HFFc6 (cell line): ENCODE data around the gene TBC1D1. TPM values are rescaled to one million over a fixed set of nuclear protein-coding genes. Genes with fewer than 3 reads are reported as not detected.
"Not testable (repeated sequence)": the region's sequence is repeated elsewhere in the genome, so short reads cannot be mapped to it uniquely, and the experiment has no call there.

ENCODE experiments used
- DNase-seq: peaks from one replicate; pipeline ENCODE4 v3.0.0-alpha.2; 2018
- H3K27ac Mint-ChIP-seq: 2 replicates; pipeline ENCODE4 v1.8.0; 2020; ENCODE audit warnings: mild to moderate bottlenecking, mixed read lengths
- H3K27me3 Mint-ChIP-seq: 2 replicates; pipeline ENCODE4 v1.8.0; 2021; ENCODE audit warnings: mild to moderate bottlenecking, moderate library complexity, mixed read lengths; ENCODE audit not compliant: insufficient read depth
- H3K36me3 Mint-ChIP-seq: 2 replicates; pipeline ENCODE4 v1.8.0; 2021; ENCODE audit warnings: low read depth, mixed read lengths
- H3K4me1 Mint-ChIP-seq: 2 replicates; pipeline ENCODE4 v1.8.0; 2020; ENCODE audit warnings: low read depth, mixed read lengths
- H3K4me3 Mint-ChIP-seq: 2 replicates; pipeline ENCODE4 v1.8.0; 2020; ENCODE audit warnings: mild to moderate bottlenecking, moderate library complexity, mixed read lengths
- H3K9me3 Mint-ChIP-seq: 2 replicates; pipeline ENCODE4 v1.8.0; 2020; ENCODE audit warnings: mild to moderate bottlenecking, mixed read lengths
- total RNA-seq, 6 experiments: library from RNA; stranded (reverse); fragmentation: NEBNext Ultra II Directional; extraction: Animal tissue kit (Norgen Biotek cat#: 25700); gene quantifications; 2 replicates in 1 of 6; 3 replicates in 5 of 6; pipeline ENCODE4 v1.2.3, GENCODE V29; 2021
- TF ChIP-seq, protein P1 (sequence below): fragments of 200-600 bp; sonication (generic); IDR thresholded peaks from 2 replicates; pipeline ENCODE4 v1.5.0; 2021; ENCODE audit warnings: antibody characterized with exemption, mild to moderate bottlenecking

The TBC1D1 gene
- total RNA-seq, 6 experiments from 2014 or later, result 78.5 to 126 (median 112) TPM

GRCh38 chr4:37968747-37969146, 77.9 kb downstream of the TBC1D1 start:
- TF ChIP-seq, protein P1, sequence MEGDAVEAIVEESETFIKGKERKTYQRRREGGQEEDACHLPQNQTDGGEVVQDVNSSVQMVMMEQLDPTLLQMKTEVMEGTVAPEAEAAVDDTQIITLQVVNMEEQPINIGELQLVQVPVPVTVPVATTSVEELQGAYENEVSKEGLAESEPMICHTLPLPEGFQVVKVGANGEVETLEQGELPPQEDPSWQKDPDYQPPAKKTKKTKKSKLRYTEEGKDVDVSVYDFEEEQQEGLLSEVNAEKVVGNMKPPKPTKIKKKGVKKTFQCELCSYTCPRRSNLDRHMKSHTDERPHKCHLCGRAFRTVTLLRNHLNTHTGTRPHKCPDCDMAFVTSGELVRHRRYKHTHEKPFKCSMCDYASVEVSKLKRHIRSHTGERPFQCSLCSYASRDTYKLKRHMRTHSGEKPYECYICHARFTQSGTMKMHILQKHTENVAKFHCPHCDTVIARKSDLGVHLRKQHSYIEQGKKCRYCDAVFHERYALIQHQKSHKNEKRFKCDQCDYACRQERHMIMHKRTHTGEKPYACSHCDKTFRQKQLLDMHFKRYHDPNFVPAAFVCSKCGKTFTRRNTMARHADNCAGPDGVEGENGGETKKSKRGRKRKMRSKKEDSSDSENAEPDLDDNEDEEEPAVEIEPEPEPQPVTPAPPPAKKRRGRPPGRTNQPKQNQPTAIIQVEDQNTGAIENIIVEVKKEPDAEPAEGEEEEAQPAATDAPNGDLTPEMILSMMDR, result no peak
- H3K4me1 Mint-ChIP-seq, result peaks cover 35% of the 10 kb centered on the region
- DNase-seq, result no peak
- H3K4me3 Mint-ChIP-seq, result no peak overlapping the region
- peaks cover 13% of the 10 kb centered on the region for H3K9me3 Mint-ChIP-seq
- peaks cover 4% of the 10 kb centered on the region; the same call in 1 of the 2 replicates for H3K36me3 Mint-ChIP-seq
- H3K27ac Mint-ChIP-seq, result no peak overlapping the region
- H3K27me3 Mint-ChIP-seq, result peaks cover 2% of the 10 kb centered on the region

- no peak overlapping the region for H3K4me3 Mint-ChIP-seq
Measured at GRCh38 chr4:37970702-37971101, 79.8 kb downstream of the TBC1D1 start.

GRCh38 chr4:37971202-37971601, 80.3 kb downstream of the TBC1D1 start:
- H3K4me3 Mint-ChIP-seq, result no peak overlapping the region
- H3K4me1 Mint-ChIP-seq, result peaks cover 35% of the 10 kb centered on the region
- H3K9me3 Mint-ChIP-seq, result peaks cover 13% of the 10 kb centered on the region
- TF ChIP-seq, protein P1, result no peak
- peaks cover 2% of the 10 kb centered on the region for H3K27me3 Mint-ChIP-seq
- peaks cover 4% of the 10 kb centered on the region; the same call in 1 of the 2 replicates for H3K36me3 Mint-ChIP-seq
- no peak overlapping the region for H3K27ac Mint-ChIP-seq
- DNase-seq, result no peak

More at GRCh38 chr4:37970702-37971101, 79.8 kb downstream of the TBC1D1 start:
- Mint-ChIP-seq H3K27ac (no peak overlapping the region), H3K27me3 (peaks cover 2% of the 10 kb centered on the region), H3K4me1 (peaks cover 35% of the 10 kb centered on the region), H3K9me3 (peaks cover 13% of the 10 kb centered on the region), H3K36me3 (peaks cover 4% of the 10 kb centered on the region; the same call in 1 of the 2 replicates)
- DNase-seq, result peak; percentile 37
- TF ChIP-seq, protein P1, result peak; percentile 76

DNA sequence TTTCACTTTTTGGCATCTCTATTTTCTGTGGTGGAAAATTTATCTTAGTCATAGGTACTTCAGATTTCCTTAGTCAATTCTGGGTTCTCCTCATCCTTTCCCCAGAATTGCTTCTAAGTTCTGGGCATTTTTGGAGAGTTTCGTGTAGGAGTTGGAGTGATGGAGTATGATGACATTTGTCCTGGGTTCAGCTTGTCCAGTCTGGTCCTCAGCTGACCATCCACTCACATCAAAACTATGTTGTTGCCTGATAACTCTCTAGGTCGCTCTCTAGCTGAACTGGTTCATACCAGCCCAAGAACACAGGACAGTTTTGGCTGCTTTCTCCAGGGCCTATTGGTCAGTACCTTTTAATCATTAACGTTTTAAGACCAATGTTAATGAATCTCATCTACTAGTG, 82.6 kb downstream of the TBC1D1 start:
- Mint-ChIP-seq H3K36me3 (peaks cover 4% of the 10 kb centered on the region; the same call in 1 of the 2 replicates), H3K27me3 (no peaks in the 10 kb centered on the region), H3K4me1 (peaks cover 29% of the 10 kb centered on the region), H3K4me3 (no peak overlapping the region), H3K27ac (0 out of 2 replicates have a peak overlapping the region, but pooled peaks have one; percentile 6), H3K9me3 (peaks cover 13% of the 10 kb centered on the region)
- DNase-seq, result no peak
- TF ChIP-seq, protein P1, result no peak

DNA sequence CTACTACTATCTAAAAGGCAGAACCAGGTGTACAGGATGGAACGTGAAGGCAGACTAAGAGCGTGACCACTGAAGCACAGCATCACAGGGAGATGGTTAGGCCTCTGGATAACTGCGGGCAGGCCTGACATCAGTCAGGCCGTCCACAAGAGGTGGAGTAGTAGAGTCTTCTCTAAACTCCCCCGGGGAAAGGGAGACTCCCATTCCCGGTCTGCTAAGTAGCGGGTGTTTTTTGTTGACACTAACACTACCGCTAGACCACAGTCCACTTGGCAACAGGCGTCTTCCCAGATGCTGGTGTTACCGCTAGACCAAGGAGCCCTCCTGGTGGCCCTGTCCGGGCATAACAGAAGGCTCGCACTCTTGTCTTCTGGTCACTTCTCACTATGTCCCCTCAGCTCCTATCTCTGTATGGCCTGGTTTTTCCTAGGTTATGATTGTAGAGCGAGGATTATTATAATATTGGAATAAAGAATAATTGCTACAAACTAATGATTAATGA, 84.5 kb downstream of the TBC1D1 start:
- H3K36me3 Mint-ChIP-seq, DNase-seq, H3K4me3 Mint-ChIP-seq, H3K9me3 Mint-ChIP-seq, H3K27ac Mint-ChIP-seq, H3K27me3 Mint-ChIP-seq: not testable (repeated sequence)
- peaks cover 41% of the 10 kb centered on the region for H3K4me1 Mint-ChIP-seq

DNA sequence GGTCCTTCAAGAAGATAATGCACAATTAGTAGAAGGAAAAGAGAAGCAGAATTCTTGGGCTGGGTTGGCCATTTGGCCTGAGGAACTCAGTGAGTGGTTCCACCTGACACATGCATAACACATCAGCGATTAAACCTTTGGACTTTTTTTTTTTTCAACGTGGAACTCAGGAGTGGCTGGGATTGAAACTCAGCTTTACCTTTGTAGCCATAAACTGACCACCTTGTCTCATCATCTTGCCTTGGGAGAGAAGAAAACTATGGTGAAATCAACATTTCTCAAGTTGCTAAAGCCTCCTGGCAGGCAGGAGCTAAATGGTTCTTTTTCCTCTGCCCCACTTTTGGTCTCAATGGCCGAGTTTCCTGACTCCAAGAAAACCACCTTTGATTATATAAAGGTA, 85.6 kb downstream of the TBC1D1 start:
- peak overlapping the region; percentile 73 for H3K4me3 Mint-ChIP-seq
- TF ChIP-seq, protein P1, result no peak
- no peaks in the 10 kb centered on the region for H3K9me3 Mint-ChIP-seq
- no peaks in the 10 kb centered on the region for H3K36me3 Mint-ChIP-seq
- peak overlapping the region; percentile 59 for H3K27ac Mint-ChIP-seq
- no peak for DNase-seq
- no peaks in the 10 kb centered on the region for H3K27me3 Mint-ChIP-seq
- H3K4me1 Mint-ChIP-seq, result peaks cover 41% of the 10 kb centered on the region
